Endothelial cell of umbilical vein (primary cell): Measurements from ENCODE around the gene RTN4IP1. TPM values are rescaled to one million over a fixed set of nuclear protein-coding genes. Genes with fewer than 3 reads are reported as not detected.

Experiments used
- BruUV-seq: library from RNA; stranded (reverse); fragments of 400-500 nt; replicated peaks from 2 replicates; lab custom pipeline; 2021; lab: Mats Ljungman, UMichigan
- CTCF ChIA-PET: fragments of 300-600, 350-600 bp; sonication (Branson Sonifier 250); formaldehyde crosslinking; loops from one replicate; lab custom pipeline; 2021; ENCODE audit warnings: antibody characterized with exemption, inconsistent platforms; lab: Charles Lee
- POLR2A ChIA-PET: fragments of 300-600, 350-600 bp; sonication (Branson Sonifier 250); formaldehyde crosslinking; loops from one replicate; lab custom pipeline; 2021; ENCODE audit warnings: antibody characterized with exemption, inconsistent platforms; lab: Charles Lee
- DNase-seq: peaks from one replicate; pipeline ENCODE4 v3.0.0-alpha.2; 2011; ENCODE audit warnings: low read depth, low spot score
- FAIRE-seq: peaks from 2 replicates; lab custom pipeline; 2011; peaks lifted over from hg19 to GRCh38; lab: Jason Lieb, UNC
- H2AFZ ChIP-seq: 2 replicates; pipeline ENCODE4 v1.6.0; 2012; ENCODE audit warnings: low read depth, low read length, control low read depth, inconsistent platforms
- H3K27ac ChIP-seq: 2 replicates; pipeline ENCODE4 v1.5.1; 2011; ENCODE audit warnings: low read depth, mild to moderate bottlenecking, control low read depth, low read length, moderate library complexity; ENCODE audit not compliant: insufficient read depth
- H3K27me3 ChIP-seq, 2 experiments: 2 replicates each; pipeline versions ENCODE4 v1.6.0 to v1.6.1; 2011; ENCODE audit warnings: low read length in 2 of 2, mixed read lengths in 1 of 2; ENCODE audit not compliant: control insufficient read depth in 2 of 2, insufficient read depth in 2 of 2
- H3K36me3 ChIP-seq, 2 experiments: 2 replicates in 1 of 2; 3 replicates in 1 of 2; pipeline ENCODE4 v1.5.1; 2011; ENCODE audit warnings: low read length in 2 of 2, mild to moderate bottlenecking in 1 of 2, moderate library complexity in 1 of 2; ENCODE audit not compliant: control insufficient read depth in 2 of 2, insufficient read depth in 2 of 2; ENCODE audit errors: extremely low read depth in 1 of 2
- H3K4me1 ChIP-seq: 3 replicates; pipeline ENCODE4 v1.5.1; 2011; ENCODE audit warnings: mild to moderate bottlenecking, low read length; ENCODE audit not compliant: control insufficient read depth, insufficient read depth; ENCODE audit errors: extremely low read depth
- H3K4me2 ChIP-seq: 2 replicates; pipeline ENCODE4 v1.6.1; 2011; ENCODE audit warnings: low read length, control low read depth, mixed read lengths; ENCODE audit not compliant: insufficient read depth
- H3K4me3 ChIP-seq, 3 experiments: fragments of 200-600 bp in 1 of 3; sonication (generic), shearing (Covaris generic) in 1 of 3; replicated peaks in 1 of 3; 2 replicates each; pipeline ENCODE4 v1.5.1; 2011 to 2016; ENCODE audit warnings: control low read depth in 3 of 3, low read length in 3 of 3, mild to moderate bottlenecking in 2 of 3, inconsistent platforms in 1 of 3, low read depth in 1 of 3, moderate library complexity in 1 of 3; ENCODE audit not compliant: insufficient read depth in 1 of 3
- H3K79me2 ChIP-seq: 2 replicates; pipeline ENCODE4 v1.6.0; 2012; ENCODE audit warnings: low read length, inconsistent platforms; ENCODE audit not compliant: control insufficient read depth, insufficient read depth
- H3K9ac ChIP-seq: replicated peaks from 2 replicates; pipeline ENCODE3; 2011; ENCODE audit warnings: low read length, control low read depth; ENCODE audit not compliant: insufficient read depth; ENCODE audit errors: extremely low read depth
- H3K9me1 ChIP-seq: replicated peaks from 3 replicates; pipeline ENCODE4 v1.6.0; 2011; ENCODE audit warnings: mild to moderate bottlenecking, low read length; ENCODE audit not compliant: control insufficient read depth, insufficient read depth; ENCODE audit errors: extremely low read depth
- H3K9me3 ChIP-seq: replicated peaks from 2 replicates; pipeline ENCODE4 v1.5.1; 2012; ENCODE audit warnings: low read length, inconsistent platforms; ENCODE audit not compliant: control insufficient read depth, insufficient read depth
- H4K20me1 ChIP-seq: replicated peaks from 2 replicates; pipeline ENCODE3; 2011; ENCODE audit warnings: mild to moderate bottlenecking, low read length; ENCODE audit not compliant: control insufficient read depth, insufficient read depth; ENCODE audit errors: extremely low read depth
- CTCF ChIP-seq, 2 donors: IDR thresholded peaks; 1 replicate in 1 of 2; 2 replicates in 1 of 2; pipeline ENCODE4 v1.5.1; 2011; ENCODE audit warnings: low read length in 2 of 2, mild to moderate bottlenecking in 2 of 2, moderate library complexity in 2 of 2, control low read depth in 1 of 2, inconsistent platforms in 1 of 2, low read depth in 1 of 2; ENCODE audit not compliant: insufficient read depth in 1 of 2; ENCODE audit errors: extremely low read depth in 1 of 2
- EZH2 ChIP-seq: IDR thresholded peaks from 2 replicates; pipeline ENCODE4 v1.6.1; 2012; ENCODE audit warnings: borderline replicate concordance, low read depth, mild to moderate bottlenecking, moderate library complexity, low read length, inconsistent platforms; ENCODE audit not compliant: severe bottlenecking
- FOS ChIP-seq: IDR thresholded peaks from 2 replicates; pipeline ENCODE4 v1.6.1; 2011; ENCODE audit warnings: mild to moderate bottlenecking, low read length, moderate library complexity, borderline replicate concordance; ENCODE audit not compliant: insufficient read depth
- JUN ChIP-seq: IDR thresholded peaks from 2 replicates; pipeline ENCODE4 v1.6.1; 2011; ENCODE audit warnings: borderline replicate concordance, low read depth; ENCODE audit not compliant: insufficient read length, insufficient read depth
- MAX ChIP-seq: IDR thresholded peaks from 2 replicates; pipeline ENCODE4 v1.6.1; 2011; ENCODE audit not compliant: insufficient read depth, insufficient read length
- MYC ChIP-seq: IDR thresholded peaks from one replicate; pipeline ENCODE4 v1.6.1; 2011; ENCODE audit warnings: mild to moderate bottlenecking, low read depth, low read length
- dilution Hi-C: fragments of 300-500 bp; cut with MboI; formaldehyde crosslinking; loops from one replicate; pipeline ENCODE4 v1.15.0; 2019; ENCODE audit warnings: low sequenced_read_pairs; ENCODE audit not compliant: extremely low pct_ligation_motif_present
- intact Hi-C: fragments of 100-400 bp; cut with micrococcal nuclease; formaldehyde crosslinking; loops from one replicate; pipeline ENCODE4 v1.10.0; 2022
- polyA plus RNA-seq, 4 experiments: library from polyadenylated mRNA; depleted of rRNA in 3 of 4; stranded (reverse) in 3 of 4; unstranded in 1 of 4; fragments of >200 nt; gene quantifications; 2 replicates each; pipeline versions ENCODE4 v1.2.1 to v1.2.3, GENCODE V29; 2011 to 2012; ENCODE audit warnings: missing spikeins in 1 of 4
- total RNA-seq: library from RNA; stranded (reverse); gene quantifications from 2 replicates; pipeline ENCODE4 v1.2.3, GENCODE V29; 2021

Gene RTN4IP1
- total and polyA plus RNA-seq, 2 donors (not counting 3 experiments of a cell fraction or from before 2014, with no cell fraction given) = 3.9 to 5.4 TPM

GRCh38 chr6:106527979-106528378, 101.3 kb downstream of the RTN4IP1 start:
- DNase-seq (peak; percentile 85), FAIRE-seq (peak; percentile 63)
- Histone ChIP-seq H4K20me1 (no peaks in the 10 kb centered on the region), H2AFZ (peak overlapping the region; percentile 54), H3K27me3 (no peaks in the 10 kb centered on the region), H3K27ac (peak overlapping the region; percentile 80), H3K9ac (peak overlapping the region; percentile 50), H3K4me2 (peak overlapping the region; percentile 84), H3K9me1 (no peaks in the 10 kb centered on the region), H3K4me1 (peaks cover 54% of the 10 kb centered on the region), H3K4me3 (peak overlapping the region in 1 of 3 experiments; percentile 5), H3K36me3 (no peaks in the 10 kb centered on the region), H3K9me3 (no peaks in the 10 kb centered on the region), H3K79me2 (no peaks in the 10 kb centered on the region)
- POLR2A ChIA-PET = interaction anchor here (0.6 kb wide), 1 partner anchor 23 kb away, joined by 4 read pairs; no protein-coding TSS in a partner anchor
- no TSS peak for BruUV-seq
- CTCF ChIA-PET = interaction anchor here (1.1 kb wide), 1 partner anchor 15 kb away, joined by 7 read pairs; no protein-coding TSS in a partner anchor
- TF ChIP-seq EZH2 = no peak
- TF ChIP-seq FOS = peak; percentile 85
- TF ChIP-seq CTCF (IDR thresholded peaks at IDR 0.05; ENCODE audit: extremely low read depth in 1 of 2, insufficient read depth in 1 of 2, low read depth in 1 of 2, low read length in 2 of 2) = no peak
- no peak for TF ChIP-seq MAX
- no peak for TF ChIP-seq MYC
- TF ChIP-seq JUN = peak; percentile 90
- intact Hi-C loops = no loop called here
- dilution Hi-C loops = no loop called here
